ENCODE results near the gene EPB41L1. TPM values are rescaled to one million over a fixed set of nuclear protein-coding genes. Genes with fewer than 3 reads are reported as not detected.

EPB41L1 gene
- total and polyA plus RNA-seq, 12 donors: 7.5 to 21.7 (median 15.8) TPM

GRCh38 chr20:36231331-36231730 is 76.8 kb downstream of the EPB41L1 start:
- 90% methylated on average over 7 of the region's 7 CpGs for WGBS, 2 donors
- no peak for DNase-seq

DNA sequence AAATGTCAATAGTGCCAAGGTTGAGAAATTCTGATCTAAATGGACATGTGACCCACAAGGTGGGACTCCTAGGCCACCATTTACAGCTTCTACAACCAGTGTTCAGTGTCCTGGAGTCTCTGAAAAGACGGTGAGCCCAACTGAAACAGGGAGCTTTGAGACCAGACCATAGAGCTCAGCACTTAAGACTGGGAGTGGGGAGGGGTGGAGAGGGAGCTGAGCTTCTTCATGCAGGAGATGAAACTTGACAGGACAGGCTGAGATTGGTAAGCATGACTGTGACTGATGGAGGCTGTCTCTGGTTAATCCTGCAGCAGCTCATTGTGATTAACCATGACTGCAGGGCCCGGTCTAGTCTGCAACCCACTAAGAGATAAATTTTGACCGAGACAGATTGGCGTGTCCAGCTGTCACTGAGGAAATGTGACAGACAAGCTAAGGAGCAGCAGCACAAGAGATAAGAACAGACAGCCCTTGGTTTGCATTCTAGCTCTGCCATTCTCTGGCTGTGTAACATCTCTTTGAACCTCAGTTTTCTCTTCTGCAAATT is 80.3 kb downstream of the EPB41L1 start:
- TF ChIP-seq, protein P1, sequence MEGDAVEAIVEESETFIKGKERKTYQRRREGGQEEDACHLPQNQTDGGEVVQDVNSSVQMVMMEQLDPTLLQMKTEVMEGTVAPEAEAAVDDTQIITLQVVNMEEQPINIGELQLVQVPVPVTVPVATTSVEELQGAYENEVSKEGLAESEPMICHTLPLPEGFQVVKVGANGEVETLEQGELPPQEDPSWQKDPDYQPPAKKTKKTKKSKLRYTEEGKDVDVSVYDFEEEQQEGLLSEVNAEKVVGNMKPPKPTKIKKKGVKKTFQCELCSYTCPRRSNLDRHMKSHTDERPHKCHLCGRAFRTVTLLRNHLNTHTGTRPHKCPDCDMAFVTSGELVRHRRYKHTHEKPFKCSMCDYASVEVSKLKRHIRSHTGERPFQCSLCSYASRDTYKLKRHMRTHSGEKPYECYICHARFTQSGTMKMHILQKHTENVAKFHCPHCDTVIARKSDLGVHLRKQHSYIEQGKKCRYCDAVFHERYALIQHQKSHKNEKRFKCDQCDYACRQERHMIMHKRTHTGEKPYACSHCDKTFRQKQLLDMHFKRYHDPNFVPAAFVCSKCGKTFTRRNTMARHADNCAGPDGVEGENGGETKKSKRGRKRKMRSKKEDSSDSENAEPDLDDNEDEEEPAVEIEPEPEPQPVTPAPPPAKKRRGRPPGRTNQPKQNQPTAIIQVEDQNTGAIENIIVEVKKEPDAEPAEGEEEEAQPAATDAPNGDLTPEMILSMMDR (IDR thresholded peaks at IDR 0.05): no peak
- WGBS, 2 donors: 40 to 49% methylated on average over 4 of the region's 4 CpGs
- H3K4me3 ChIP-seq: no peak overlapping the region
- intact Hi-C loops (cut with DNase I): no loop called here
- peaks cover 0 to 32% (median 22%) of the 10 kb centered on the region in 9 donors for H3K4me1 ChIP-seq
- no peak overlapping the region for H3K27ac ChIP-seq
- H3K9me3 ChIP-seq: no peaks in the 10 kb centered on the region
- peaks cover 0 to 16% (median 0%) of the 10 kb centered on the region in 9 donors for H3K36me3 ChIP-seq
- H3K27me3 ChIP-seq: no peaks in the 10 kb centered on the region
- DNase-seq: no peak
- no peak for ATAC-seq

More at GRCh38 chr20:36231331-36231730, 76.8 kb downstream of the EPB41L1 start:
- peaks cover 0 to 9% (median 6%) of the 10 kb centered on the region in 9 donors for H3K4me1 ChIP-seq
- H3K36me3 ChIP-seq: peaks cover 0 to 30% (median 0%) of the 10 kb centered on the region in 9 donors
- H3K27ac ChIP-seq: no peak overlapping the region
- H3K27me3 ChIP-seq: no peaks in the 10 kb centered on the region
- H3K4me3 ChIP-seq: no peak overlapping the region
- TF ChIP-seq, protein P1 (IDR thresholded peaks at IDR 0.05): no peak
- intact Hi-C loops (cut with DNase I): no loop called here
- no peak for ATAC-seq
- no peaks in the 10 kb centered on the region for H3K9me3 ChIP-seq

DNA sequence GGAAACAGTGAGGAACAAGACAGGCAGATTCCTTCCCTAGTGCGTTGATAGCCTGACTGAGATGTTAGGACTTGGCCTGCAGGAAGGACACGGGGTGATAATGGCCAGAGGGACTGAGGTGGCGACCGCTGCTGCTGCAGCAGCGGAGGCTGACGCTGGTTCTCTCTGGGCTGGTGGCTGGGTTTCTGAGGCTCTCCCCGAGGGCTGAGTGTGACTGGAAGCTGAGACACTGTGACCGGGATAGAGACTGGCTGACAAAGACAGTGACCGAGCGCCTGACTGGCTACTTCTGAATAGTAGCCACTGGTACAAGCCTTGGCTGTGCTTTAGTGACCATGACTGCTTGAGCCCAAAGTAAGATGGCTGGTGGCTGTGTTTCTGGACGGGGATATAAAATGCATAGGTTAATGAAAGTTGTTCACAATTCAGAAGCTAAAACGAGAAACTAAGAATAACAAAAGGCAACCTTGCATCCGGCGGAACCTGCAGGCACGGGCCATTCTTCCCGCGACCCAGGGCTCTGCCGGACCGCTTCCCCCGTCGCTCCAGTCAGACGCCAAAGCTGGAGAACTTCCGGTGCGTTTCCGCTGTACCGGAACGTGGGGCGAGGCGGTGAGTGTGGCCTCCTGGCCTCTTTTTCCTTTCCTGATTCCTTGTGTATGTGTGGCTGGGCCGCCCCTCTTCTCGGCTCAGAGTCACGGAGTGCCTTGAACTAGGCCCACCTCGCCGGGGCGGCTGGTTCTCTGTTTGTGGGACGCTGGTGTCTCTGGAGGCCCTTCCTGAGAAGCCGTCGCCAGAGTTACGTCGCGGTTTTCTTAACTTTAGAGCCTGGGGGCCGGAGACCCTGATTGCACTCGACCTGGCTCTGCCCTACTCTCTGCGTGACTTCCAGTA is 81.6 kb downstream of the EPB41L1 start, which contains the start of gene AAR2:
Gene AAR2 (plus strand): TSS at position 587 of the 894 bp plus-strand sequence. CDS start 3,391 bp downstream, outside the sequence.
- DNase-seq (peak; percentile 79 to 83), ATAC-seq (peak; percentile 94 to 98 (median 97))
- Histone ChIP-seq H3K36me3 (peaks cover 0 to 25% (median 9%) of the 10 kb centered on the region in 9 donors), H3K4me3 (peak within 1 kb of the TSS; percentile 70 to 96 (median 80)), H3K27me3 (no peaks in the 10 kb centered on the region), H3K27ac (peak within 1 kb of the TSS in 9 of 10 donors; percentile 35 to 93 (median 84)), H3K4me1 (peaks cover 0 to 32% (median 22%) of the 10 kb centered on the region in 9 donors), H3K9me3 (no peaks in the 10 kb centered on the region)
- intact Hi-C loops (cut with DNase I): no loop called here
- WGBS, 2 donors: 9 to 10% methylated on average over 44 of the region's 44 CpGs
- TF ChIP-seq, protein P1 (IDR thresholded peaks at IDR 0.05): no peak

- WGBS, 2 donors: 1 to 2% methylated on average over 6 of the region's 6 CpGs
- no peak for DNase-seq
- intact Hi-C loops (cut with DNase I): no loop called here
Measured at GRCh38 chr20:36236786-36237121, 82.2 kb downstream of the EPB41L1 start.

More at GRCh38 chr20:36236786-36237121, 82.2 kb downstream of the EPB41L1 start:
- Histone ChIP-seq H3K4me1 (peaks cover 0 to 32% (median 22%) of the 10 kb centered on the region in 9 donors), H3K4me3 (peak overlapping the region; percentile 70 to 96 (median 80)), H3K27me3 (no peaks in the 10 kb centered on the region), H3K27ac (peak overlapping the region in 9 of 10 donors; percentile 35 to 93 (median 84)), H3K9me3 (no peaks in the 10 kb centered on the region), H3K36me3 (peaks cover 0 to 31% (median 11%) of the 10 kb centered on the region in 9 donors)
- TF ChIP-seq, protein P1 (IDR thresholded peaks at IDR 0.05): no peak
- peak in 2 of 8 donors; percentile 4 to 17 for ATAC-seq
